Uterus (tissue), 2 donors: Measurements from ENCODE around the gene ANKRD24.
"Not testable (repeated sequence)": the region's sequence is repeated elsewhere in the genome, so short reads cannot be mapped to it uniquely, and the experiment has no call there.

ENCODE experiments used
- CTCF ChIP-seq, 4 experiments: fragments of 200-600 bp in 2 of 4; fragments of 450-650 bp in 2 of 4; sonication (generic) in 2 of 4; IDR thresholded peaks; one replicate each; pipeline ENCODE4 v1.5.1; 2016 to 2019; ENCODE audit warnings: antibody characterized with exemption in 4 of 4, mild to moderate bottlenecking in 2 of 4, moderate library complexity in 1 of 4
- POLR2A ChIP-seq, 2 donors: fragments of 450-650 bp; IDR thresholded peaks; one replicate each; pipeline ENCODE4 v1.6.1; 2016; ENCODE audit warnings: antibody characterized with exemption in 2 of 2, mild to moderate bottlenecking in 1 of 2, moderate library complexity in 1 of 2

GRCh38 chr19:4230237-4230636, 47.7 kb downstream of the ANKRD24 start:
- TF ChIP-seq CTCF, POLR2A (IDR thresholded peaks at IDR 0.05): not testable (repeated sequence)
